ENCODE measurements around the gene ARID1B. TPM values are rescaled to one million over a fixed set of nuclear protein-coding genes. Genes with fewer than 3 reads are reported as not detected.

Gene ARID1B
- total RNA-seq, 1 experiment from 2014 or later: 20.9 TPM

GRCh38 chr6:156988276-156989158 is 211.3 kb downstream of the ARID1B start:
- Histone ChIP-seq H3K27me3 (ENCODE audit: control insufficient read depth, insufficient read depth, low read length) (no peaks in the 10 kb centered on the region), H3K4me3 (ENCODE audit: insufficient read depth, low read depth, low read length) (no peak overlapping the region), H3K36me3 (replicated peaks; ENCODE audit: control insufficient read depth, insufficient read depth, low read length) (no peaks in the 10 kb centered on the region)
- peak; percentile 60 for DNase-seq

DNA sequence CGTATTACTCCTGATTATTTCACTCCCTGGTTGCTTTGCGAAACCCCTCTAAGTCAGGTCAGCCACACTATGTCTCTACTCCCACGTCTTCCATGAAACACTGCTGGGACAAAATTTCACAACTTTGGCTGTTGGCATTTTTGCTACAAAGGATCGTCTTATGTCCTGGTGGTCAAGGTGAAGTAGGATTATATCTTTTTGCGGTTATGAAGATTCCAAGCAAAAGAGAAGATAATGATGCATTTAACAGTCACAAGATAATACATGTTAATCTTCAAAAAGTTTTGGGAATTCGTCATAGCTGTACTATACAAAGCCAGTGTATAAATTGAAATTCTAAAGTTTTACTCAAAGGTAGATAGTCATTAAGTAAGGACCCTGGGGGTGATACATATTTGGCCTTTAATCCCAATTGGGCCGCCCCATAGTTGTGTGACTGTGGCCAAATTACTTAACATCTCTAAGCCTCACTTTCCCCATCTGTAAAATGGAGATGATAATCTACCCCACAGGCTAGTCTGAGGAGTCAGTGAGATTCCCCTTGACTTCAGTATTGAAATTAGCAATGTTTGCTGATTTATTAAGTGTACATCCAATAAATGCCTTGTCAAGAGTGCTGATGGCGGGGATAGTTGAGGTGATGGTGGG is 212.1 kb downstream of the ARID1B start:
- no peaks in the 10 kb centered on the region for H3K27me3 ChIP-seq (ENCODE audit: control insufficient read depth, insufficient read depth, low read length)
- H3K36me3 ChIP-seq (replicated peaks; ENCODE audit: control insufficient read depth, insufficient read depth, low read length): no peaks in the 10 kb centered on the region
- DNase-seq: no peak
- H3K4me3 ChIP-seq (ENCODE audit: insufficient read depth, low read depth, low read length): no peak overlapping the region

GRCh38 chr6:156992020-156992804 is 215.0 kb downstream of the ARID1B start:
- Histone ChIP-seq H3K4me3 (ENCODE audit: insufficient read depth, low read depth, low read length) (no peak overlapping the region), H3K36me3 (replicated peaks; ENCODE audit: control insufficient read depth, insufficient read depth, low read length) (no peaks in the 10 kb centered on the region), H3K27me3 (ENCODE audit: control insufficient read depth, insufficient read depth, low read length) (no peaks in the 10 kb centered on the region)
- no peak for DNase-seq

DNA sequence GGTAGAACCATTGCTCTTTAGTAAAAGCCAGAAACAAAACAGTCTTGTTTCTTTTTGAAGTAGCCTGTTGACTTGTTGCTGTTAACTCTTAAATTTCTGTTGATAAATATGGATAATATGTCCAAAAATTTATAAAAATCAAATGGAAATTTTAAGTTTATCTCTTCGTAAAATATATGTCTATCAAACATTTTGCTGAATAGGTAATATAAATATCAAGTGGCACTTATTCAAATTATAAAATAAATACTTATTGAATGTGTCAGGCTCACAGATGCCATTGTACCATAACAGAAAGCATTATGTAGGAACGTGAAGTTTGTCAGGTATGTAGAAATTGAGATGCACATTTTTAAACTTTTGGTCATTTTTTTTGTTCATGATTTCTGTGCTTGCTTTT is 216.5 kb downstream of the ARID1B start:
- H3K4me3 ChIP-seq (ENCODE audit: insufficient read depth, low read depth, low read length): no peak overlapping the region
- H3K27me3 ChIP-seq (ENCODE audit: control insufficient read depth, insufficient read depth, low read length): no peaks in the 10 kb centered on the region
- no peak for DNase-seq
- H3K36me3 ChIP-seq (replicated peaks; ENCODE audit: control insufficient read depth, insufficient read depth, low read length): no peaks in the 10 kb centered on the region

GRCh38 chr6:156994215-156995076 is 217.3 kb downstream of the ARID1B start:
- no peaks in the 10 kb centered on the region for H3K27me3 ChIP-seq (ENCODE audit: control insufficient read depth, insufficient read depth, low read length)
- DNase-seq: no peak
- H3K36me3 ChIP-seq (replicated peaks; ENCODE audit: control insufficient read depth, insufficient read depth, low read length): no peaks in the 10 kb centered on the region
- H3K4me3 ChIP-seq (ENCODE audit: insufficient read depth, low read depth, low read length): no peak overlapping the region

DNA sequence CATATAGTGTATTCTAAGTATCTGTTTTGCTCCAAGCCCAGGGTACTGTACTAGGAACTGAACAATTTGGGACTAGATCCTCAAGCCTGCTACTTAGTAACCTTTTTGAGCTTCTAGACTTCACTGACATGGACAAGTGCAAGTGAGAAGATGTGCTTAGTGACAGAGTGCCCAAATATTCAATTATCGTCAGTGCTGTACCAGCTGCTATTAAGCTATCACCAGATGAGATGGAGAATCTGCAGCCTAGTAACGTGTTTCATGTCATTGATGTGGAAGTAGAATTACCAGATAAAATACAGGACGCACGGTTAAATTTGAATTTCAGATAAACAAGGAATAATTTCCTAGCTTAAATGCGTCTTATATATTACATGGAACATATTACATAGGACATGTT is 218.3 kb downstream of the ARID1B start:
- Histone ChIP-seq H3K27me3 (ENCODE audit: control insufficient read depth, insufficient read depth, low read length) (no peaks in the 10 kb centered on the region), H3K4me3 (ENCODE audit: insufficient read depth, low read depth, low read length) (no peak overlapping the region), H3K36me3 (replicated peaks; ENCODE audit: control insufficient read depth, insufficient read depth, low read length) (no peaks in the 10 kb centered on the region)
- no peak for DNase-seq

GRCh38 chr6:156996265-156996664 is 219.1 kb downstream of the ARID1B start:
- Histone ChIP-seq H3K4me3 (ENCODE audit: insufficient read depth, low read depth, low read length) (no peak overlapping the region), H3K27me3 (ENCODE audit: control insufficient read depth, insufficient read depth, low read length) (no peaks in the 10 kb centered on the region), H3K36me3 (replicated peaks; ENCODE audit: control insufficient read depth, insufficient read depth, low read length) (no peaks in the 10 kb centered on the region)
- no peak for DNase-seq

- H3K4me3 ChIP-seq (ENCODE audit: insufficient read depth, low read depth, low read length): no peak overlapping the region
- no peak for DNase-seq
- no peaks in the 10 kb centered on the region for H3K27me3 ChIP-seq (ENCODE audit: control insufficient read depth, insufficient read depth, low read length)
- H3K36me3 ChIP-seq (replicated peaks; ENCODE audit: control insufficient read depth, insufficient read depth, low read length): no peaks in the 10 kb centered on the region
Observed at GRCh38 chr6:156998794-156999330, 221.7 kb downstream of the ARID1B start.

DNA sequence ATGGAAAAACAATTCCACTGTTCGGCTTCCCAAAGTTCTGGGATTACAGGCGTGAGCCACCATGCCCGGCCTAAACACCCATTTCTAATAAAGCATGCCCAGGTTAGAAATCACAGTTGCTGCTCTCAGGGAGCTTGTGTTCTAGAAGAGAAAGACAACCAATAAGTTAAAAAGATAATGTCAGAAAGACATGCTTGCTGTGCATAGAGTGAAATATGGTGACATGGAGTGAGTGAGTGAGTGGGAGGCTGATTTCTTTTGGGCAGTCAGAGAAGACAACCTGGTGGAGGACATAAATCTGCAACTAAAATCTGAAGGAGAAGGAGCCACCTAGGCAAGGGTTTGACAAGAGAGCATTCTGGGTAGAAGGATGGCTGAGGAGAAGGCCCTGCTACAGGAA is 222.6 kb downstream of the ARID1B start:
- Histone ChIP-seq H3K36me3 (replicated peaks; ENCODE audit: control insufficient read depth, insufficient read depth, low read length) (no peaks in the 10 kb centered on the region), H3K4me3 (ENCODE audit: insufficient read depth, low read depth, low read length) (no peak overlapping the region), H3K27me3 (ENCODE audit: control insufficient read depth, insufficient read depth, low read length) (no peaks in the 10 kb centered on the region)
- DNase-seq: no peak

DNA sequence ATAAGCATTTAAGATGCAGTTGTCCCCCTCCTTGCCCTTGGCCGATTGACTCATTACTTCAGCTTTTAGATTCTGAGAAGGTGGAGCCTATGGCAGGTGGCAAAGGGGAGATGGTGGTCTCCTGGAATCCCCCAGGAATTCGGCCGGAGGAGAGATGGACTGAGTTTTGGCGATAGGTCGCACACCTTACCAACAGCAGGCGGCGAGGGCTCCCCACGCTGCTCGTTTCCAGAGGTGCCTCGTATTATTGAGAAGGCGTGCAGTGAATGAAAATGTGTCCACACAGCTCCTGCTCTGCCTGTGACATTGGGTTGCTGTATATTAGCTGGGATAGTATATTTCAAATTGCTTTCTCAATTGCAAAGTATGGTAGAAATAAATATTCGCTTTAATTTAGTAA is 224.5 kb downstream of the ARID1B start:
- H3K4me3 ChIP-seq (ENCODE audit: insufficient read depth, low read depth, low read length): no peak overlapping the region
- DNase-seq: no peak
- H3K27me3 ChIP-seq (ENCODE audit: control insufficient read depth, insufficient read depth, low read length): no peaks in the 10 kb centered on the region
- H3K36me3 ChIP-seq (replicated peaks; ENCODE audit: control insufficient read depth, insufficient read depth, low read length): no peaks in the 10 kb centered on the region

DNA sequence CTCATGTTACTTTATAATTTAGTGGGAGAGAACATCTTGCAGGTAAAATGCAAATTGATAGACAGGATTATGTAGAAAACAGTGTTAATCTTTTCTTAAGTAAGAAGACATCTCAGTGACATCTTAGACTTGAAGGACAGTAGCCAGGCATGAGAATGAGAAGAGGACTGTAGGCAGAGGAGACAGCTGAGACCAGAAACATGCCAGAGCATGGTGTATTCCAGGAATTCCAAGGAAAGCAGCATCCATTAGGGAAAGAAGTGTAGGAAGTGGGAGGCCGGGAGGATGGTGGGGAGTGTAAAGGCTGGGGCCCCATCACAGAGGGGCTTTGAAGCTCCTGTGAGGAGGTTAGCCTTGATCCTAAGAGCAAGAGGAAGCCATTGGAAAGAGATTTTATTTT is 225.6 kb downstream of the ARID1B start:
- Histone ChIP-seq H3K27me3 (ENCODE audit: control insufficient read depth, insufficient read depth, low read length) (no peaks in the 10 kb centered on the region), H3K36me3 (replicated peaks; ENCODE audit: control insufficient read depth, insufficient read depth, low read length) (no peaks in the 10 kb centered on the region), H3K4me3 (ENCODE audit: insufficient read depth, low read depth, low read length) (no peak overlapping the region)
- DNase-seq: no peak

DNA sequence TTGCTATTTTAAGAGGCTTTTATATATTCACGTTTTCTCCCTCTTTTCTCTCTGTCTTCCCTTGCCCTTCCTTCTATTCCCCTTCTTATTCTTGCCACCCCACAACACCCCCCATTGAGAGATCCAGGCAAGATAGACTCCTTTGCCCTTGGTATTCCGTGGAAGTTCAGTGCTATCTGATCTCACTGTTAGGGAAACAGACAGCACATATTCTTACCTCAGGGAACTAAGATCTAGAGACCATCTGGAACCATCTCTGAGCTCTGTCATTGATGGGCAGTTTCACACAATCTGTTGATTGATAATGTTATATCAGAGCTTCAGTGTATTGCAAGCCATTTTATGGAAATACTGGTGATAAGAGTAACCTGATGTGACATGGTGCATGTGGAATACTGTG is 228.8 kb downstream of the ARID1B start:
- DNase-seq: no peak
- H3K36me3 ChIP-seq (replicated peaks; ENCODE audit: control insufficient read depth, insufficient read depth, low read length): no peaks in the 10 kb centered on the region
- H3K4me3 ChIP-seq (ENCODE audit: insufficient read depth, low read depth, low read length): no peak overlapping the region
- no peaks in the 10 kb centered on the region for H3K27me3 ChIP-seq (ENCODE audit: control insufficient read depth, insufficient read depth, low read length)

- Histone ChIP-seq H3K36me3 (replicated peaks; ENCODE audit: control insufficient read depth, insufficient read depth, low read length) (no peaks in the 10 kb centered on the region), H3K4me3 (ENCODE audit: insufficient read depth, low read depth, low read length) (no peak overlapping the region)
Observed at GRCh38 chr6:157008568-157008967, 231.4 kb downstream of the ARID1B start.

GRCh38 chr6:157012355-157012754 is 235.2 kb downstream of the ARID1B start:
- Histone ChIP-seq H3K36me3 (replicated peaks; ENCODE audit: control insufficient read depth, insufficient read depth, low read length) (no peaks in the 10 kb centered on the region), H3K4me3 (ENCODE audit: insufficient read depth, low read depth, low read length) (no peak overlapping the region), H3K27me3 (ENCODE audit: control insufficient read depth, insufficient read depth, low read length) (no peaks in the 10 kb centered on the region)
- no peak for DNase-seq

More at GRCh38 chr6:157008568-157008967, 231.4 kb downstream of the ARID1B start:
- DNase-seq: no peak
- H3K27me3 ChIP-seq (ENCODE audit: control insufficient read depth, insufficient read depth, low read length): no peaks in the 10 kb centered on the region
